Subcutaneous adipose tissue (tissue), 4 donors: Measurements from ENCODE around the gene DHFR2. TPM values are rescaled to one million over a fixed set of nuclear protein-coding genes. Genes with fewer than 3 reads are reported as not detected.

Experiments used
- total RNA-seq, 4 donors: library from RNA; depleted of rRNA; stranded (reverse); fragments of >200 nt; gene quantifications; one replicate each; pipeline ENCODE4 v1.1.0, GENCODE V29; 2016
- TF ChIP-seq, protein P1 (sequence below): fragments of 450-650 bp; IDR thresholded peaks from one replicate; pipeline ENCODE4 v1.5.1; 2016; ENCODE audit warnings: low read depth, mild to moderate bottlenecking, control low read depth, antibody characterized with exemption, moderate library complexity

DHFR2 gene
- total RNA-seq, 4 donors from 2014 or later, result 2.3 to 5.5 (median 3.7) TPM

DNA sequence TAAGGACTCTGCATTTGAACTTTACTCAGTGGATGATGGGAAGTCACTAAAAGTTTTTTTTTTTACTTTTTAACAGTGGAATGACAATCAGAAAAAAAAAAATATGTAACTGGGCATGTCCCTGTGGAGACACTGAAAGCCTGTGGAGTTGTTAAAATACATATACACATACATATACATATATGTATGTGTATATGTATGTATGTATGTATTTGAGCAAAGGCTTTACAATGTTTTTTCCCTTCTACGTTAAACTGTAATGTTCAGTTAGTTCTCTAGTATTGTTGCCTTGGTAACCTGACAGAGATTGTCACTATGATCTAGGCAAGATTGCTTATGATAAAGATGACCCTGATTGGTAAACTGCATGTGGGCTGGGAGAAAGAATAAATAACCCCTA, 30.4 kb upstream of the DHFR2 start:
- TF ChIP-seq, protein P1, sequence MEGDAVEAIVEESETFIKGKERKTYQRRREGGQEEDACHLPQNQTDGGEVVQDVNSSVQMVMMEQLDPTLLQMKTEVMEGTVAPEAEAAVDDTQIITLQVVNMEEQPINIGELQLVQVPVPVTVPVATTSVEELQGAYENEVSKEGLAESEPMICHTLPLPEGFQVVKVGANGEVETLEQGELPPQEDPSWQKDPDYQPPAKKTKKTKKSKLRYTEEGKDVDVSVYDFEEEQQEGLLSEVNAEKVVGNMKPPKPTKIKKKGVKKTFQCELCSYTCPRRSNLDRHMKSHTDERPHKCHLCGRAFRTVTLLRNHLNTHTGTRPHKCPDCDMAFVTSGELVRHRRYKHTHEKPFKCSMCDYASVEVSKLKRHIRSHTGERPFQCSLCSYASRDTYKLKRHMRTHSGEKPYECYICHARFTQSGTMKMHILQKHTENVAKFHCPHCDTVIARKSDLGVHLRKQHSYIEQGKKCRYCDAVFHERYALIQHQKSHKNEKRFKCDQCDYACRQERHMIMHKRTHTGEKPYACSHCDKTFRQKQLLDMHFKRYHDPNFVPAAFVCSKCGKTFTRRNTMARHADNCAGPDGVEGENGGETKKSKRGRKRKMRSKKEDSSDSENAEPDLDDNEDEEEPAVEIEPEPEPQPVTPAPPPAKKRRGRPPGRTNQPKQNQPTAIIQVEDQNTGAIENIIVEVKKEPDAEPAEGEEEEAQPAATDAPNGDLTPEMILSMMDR, result no peak

DNA sequence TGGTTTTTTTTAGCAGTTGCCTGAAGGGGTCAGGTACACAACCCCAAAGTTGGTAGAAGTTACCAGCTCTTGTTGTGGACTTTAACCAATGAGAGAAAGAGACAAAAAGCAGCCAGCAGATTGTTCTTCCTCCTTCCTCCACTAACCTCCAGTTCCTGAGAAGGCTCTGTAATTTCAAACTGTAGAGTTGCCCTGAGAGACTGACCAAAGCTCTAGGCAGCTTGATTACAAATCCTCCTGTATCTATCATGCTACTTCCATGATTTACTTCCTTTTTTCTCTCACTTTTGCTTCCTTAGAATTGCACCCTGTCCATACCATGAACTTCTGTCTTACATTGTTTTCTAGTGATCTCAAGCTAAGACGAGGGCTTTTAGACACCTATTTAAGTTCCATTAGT, 29.4 kb upstream of the DHFR2 start:
- TF ChIP-seq, protein P1, result no peak

- TF ChIP-seq, protein P1, result no peak
These were observed 26.4 kb upstream of the DHFR2 start for GRCh38 chr3:94089126-94089525.

GRCh38 chr3:94083261-94083660, 20.5 kb upstream of the DHFR2 start:
- TF ChIP-seq, protein P1, result no peak

DNA sequence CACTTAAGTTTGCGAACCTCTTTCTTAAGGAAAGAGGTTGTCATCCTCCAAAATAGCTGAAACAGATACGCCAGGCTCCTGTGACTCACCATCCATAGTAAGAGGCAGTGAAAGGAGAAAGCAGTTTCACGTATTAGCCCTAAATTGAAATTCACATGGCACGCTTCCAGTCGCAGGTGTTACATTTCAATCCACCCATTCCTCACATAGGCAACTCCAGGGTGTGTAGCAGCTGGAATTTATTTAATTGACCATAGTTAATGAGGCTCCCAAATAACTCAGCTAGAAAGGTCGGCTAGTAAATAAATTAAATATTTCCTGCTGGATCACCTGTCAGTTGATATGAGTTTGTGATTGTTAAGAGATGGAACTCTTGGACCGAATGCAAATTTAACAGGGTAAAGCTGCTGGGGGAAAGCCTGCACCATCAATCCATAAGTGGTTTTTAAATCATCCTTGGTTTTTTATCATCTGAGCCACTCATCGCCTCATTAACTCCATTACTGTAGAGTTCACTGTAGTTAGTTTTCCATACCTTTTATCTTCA, 19.7 kb upstream of the DHFR2 start:
- TF ChIP-seq, protein P1, result no peak

DNA sequence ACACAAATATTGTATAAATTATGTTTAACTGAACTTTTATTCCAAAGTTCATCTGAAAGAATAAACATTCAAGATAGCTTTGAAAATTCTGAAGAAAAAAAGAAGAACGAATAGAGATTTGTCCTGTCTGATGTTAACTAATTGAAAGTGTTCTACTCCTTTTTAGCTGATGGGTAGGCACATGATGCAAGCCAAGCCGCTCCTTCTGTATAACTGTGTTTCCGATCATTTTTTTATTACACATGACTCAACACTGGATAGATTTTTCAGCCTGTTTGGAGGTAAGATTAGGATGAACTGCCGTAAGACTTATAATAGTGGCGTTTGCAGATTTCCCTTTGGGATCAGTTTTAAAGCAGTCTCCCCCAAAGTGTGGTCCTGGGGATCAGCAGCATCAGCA, 19.2 kb upstream of the DHFR2 start:
- TF ChIP-seq, protein P1, result no peak

- TF ChIP-seq, protein P1, result no peak
These were observed 13.3 kb upstream of the DHFR2 start for GRCh38 chr3:94076055-94076454.
